A673 (cell line): Measurements from ENCODE around the gene FBXO10.

Source experiments
- CTCF ChIP-seq: fragments of 300-800, 200-600 bp; sonication (generic); conservative IDR thresholded peaks from 2 replicates; pipeline ENCODE4 v1.5.1; 2017; ENCODE audit warnings: low read depth, mild to moderate bottlenecking, antibody characterized with exemption, low read length, moderate library complexity, mixed read lengths
- EZH2 ChIP-seq: fragments of 200-600 bp; sonication (generic); IDR thresholded peaks from 2 replicates; pipeline ENCODE4 v1.6.1; 2017; ENCODE audit warnings: borderline replicate concordance, low read depth, mild to moderate bottlenecking, mixed read lengths, antibody characterized with exemption, low read length; ENCODE audit not compliant: poor library complexity, severe bottlenecking

- TF ChIP-seq CTCF (no peak; the same call in 1 of the 2 replicates), EZH2 (no peak)
Observed at GRCh38 chr9:37511016-37512010, 64.9 kb downstream of the FBXO10 start.
